Testis (tissue), 2 donors: ENCODE data around the gene CNBD2.

Experiments
- CTCF ChIP-seq, 3 experiments: fragments of 450-650 bp in 2 of 3; fragments of 200-600 bp in 1 of 3; sonication (generic) in 1 of 3; IDR thresholded peaks; one replicate each; pipeline ENCODE4 v1.5.1; 2016 to 2019; ENCODE audit warnings: antibody characterized with exemption in 3 of 3, mild to moderate bottlenecking in 2 of 3, moderate library complexity in 1 of 3
- POLR2A ChIP-seq: fragments of 450-650 bp; IDR thresholded peaks from one replicate; pipeline ENCODE4 v1.6.1; 2017; ENCODE audit warnings: antibody characterized with exemption, mild to moderate bottlenecking, moderate library complexity

- TF ChIP-seq POLR2A (no peak), CTCF (IDR thresholded peaks at IDR 0.05) (no peak)
These were observed 92.3 kb downstream of the CNBD2 start for GRCh38 chr20:36060676-36061075.
